Measurements from ENCODE around the gene SDR42E2.
A peak's percentile ranks its signal among the peaks of the same experiment; 100 is the strongest.
"Not testable (repeated sequence)": the region's sequence is repeated elsewhere in the genome, so short reads cannot be mapped to it uniquely, and the experiment has no call there.

SDR42E2 gene

GRCh38 chr16:22161999-22162655, at the start of gene SDR42E2:
Gene SDR42E2 (plus strand): TSS chr16:22162506. CDS start chr16:22165583, 3,077 bp downstream.
- peak; percentile 18 for DNase-seq

- DNase-seq: no peak
Observed at GRCh38 chr16:22116095-22116700, 46.1 kb upstream of the SDR42E2 start.

- DNase-seq: no peak
Observed at GRCh38 chr16:22117609-22118008, 44.7 kb upstream of the SDR42E2 start.

- no peak for DNase-seq
Observed at GRCh38 chr16:22120440-22120839, 41.9 kb upstream of the SDR42E2 start.

- DNase-seq: no peak
Observed at GRCh38 chr16:22122239-22122638, 40.1 kb upstream of the SDR42E2 start.

- DNase-seq: no peak
Observed at GRCh38 chr16:22123146-22123545, 39.2 kb upstream of the SDR42E2 start.

GRCh38 chr16:22123759-22124490, 38.4 kb upstream of the SDR42E2 start:
- no peak for DNase-seq

GRCh38 chr16:22124583-22125284, 37.6 kb upstream of the SDR42E2 start:
- no peak for DNase-seq

GRCh38 chr16:22126037-22126558, 36.2 kb upstream of the SDR42E2 start:
- no peak for DNase-seq

- not testable (repeated sequence) for DNase-seq
Observed at GRCh38 chr16:22128537-22128936, 33.8 kb upstream of the SDR42E2 start.

- no peak for DNase-seq
Observed at GRCh38 chr16:22130528-22130927, 31.8 kb upstream of the SDR42E2 start.

GRCh38 chr16:22132801-22133200, 29.5 kb upstream of the SDR42E2 start:
- DNase-seq: no peak

GRCh38 chr16:22138482-22138881, 23.8 kb upstream of the SDR42E2 start:
- no peak for DNase-seq

- no peak for DNase-seq
Observed at GRCh38 chr16:22139008-22139407, 23.3 kb upstream of the SDR42E2 start.

GRCh38 chr16:22139732-22140131, 22.6 kb upstream of the SDR42E2 start:
- DNase-seq: no peak

- no peak for DNase-seq
Observed at GRCh38 chr16:22141767-22142166, 20.5 kb upstream of the SDR42E2 start.

- no peak for DNase-seq
Observed at GRCh38 chr16:22144520-22144919, 17.8 kb upstream of the SDR42E2 start.

- DNase-seq: no peak
Observed at GRCh38 chr16:22147853-22148252, 14.5 kb upstream of the SDR42E2 start.

- no peak for DNase-seq
Observed at GRCh38 chr16:22151246-22151998, 10.9 kb upstream of the SDR42E2 start.

- no peak for DNase-seq
Observed at GRCh38 chr16:22152316-22152715, 10.0 kb upstream of the SDR42E2 start.

GRCh38 chr16:22153078-22153477, 9.2 kb upstream of the SDR42E2 start:
- not testable (repeated sequence) for DNase-seq

- DNase-seq: no peak
Observed at GRCh38 chr16:22161401-22161800, 905 bp upstream of the SDR42E2 start.

- no peak for DNase-seq
Observed at GRCh38 chr16:22162656-22163009, 327 bp downstream of the SDR42E2 start.

Data from NCI-H345 (cell line).